ENCODE results near the gene FAM117A.
"Not testable (repeated sequence)": the region's sequence is repeated elsewhere in the genome, so short reads cannot be mapped to it uniquely, and the experiment has no call there.

Gene FAM117A

GRCh38 chr17:49762151-49762941, 1.6 kb downstream of the FAM117A start:
- no peak for DNase-seq

- DNase-seq = no peak
Measured at GRCh38 chr17:49760932-49761558, 2.9 kb downstream of the FAM117A start.

- DNase-seq = no peak
Measured at GRCh38 chr17:49760296-49760695, 3.6 kb downstream of the FAM117A start.

- DNase-seq = no peak
Measured at GRCh38 chr17:49759203-49759602, 4.7 kb downstream of the FAM117A start.

- not testable (repeated sequence) for DNase-seq
Measured at GRCh38 chr17:49758464-49759010, 5.4 kb downstream of the FAM117A start.

GRCh38 chr17:49757151-49757777, 6.7 kb downstream of the FAM117A start:
- no peak for DNase-seq

- no peak for DNase-seq
Measured at GRCh38 chr17:49756323-49757150, 7.4 kb downstream of the FAM117A start.

GRCh38 chr17:49755663-49756283, 8.2 kb downstream of the FAM117A start:
- DNase-seq = no peak

- DNase-seq = no peak
Measured at GRCh38 chr17:49753959-49754391, 10.0 kb downstream of the FAM117A start.

GRCh38 chr17:49752508-49752907, 11.4 kb downstream of the FAM117A start:
- no peak for DNase-seq

GRCh38 chr17:49749730-49750129, 14.2 kb downstream of the FAM117A start:
- DNase-seq = no peak

GRCh38 chr17:49748791-49749190, 15.1 kb downstream of the FAM117A start:
- DNase-seq = peak; percentile 76

- peak; percentile 55 for DNase-seq
Measured at GRCh38 chr17:49748223-49748622, 15.7 kb downstream of the FAM117A start.

- no peak for DNase-seq
Measured at GRCh38 chr17:49747632-49748031, 16.3 kb downstream of the FAM117A start.

- DNase-seq = peak; percentile 70
Measured at GRCh38 chr17:49746791-49747490, 17.0 kb downstream of the FAM117A start.

GRCh38 chr17:49745175-49746139, 18.5 kb downstream of the FAM117A start:
- no peak for DNase-seq

GRCh38 chr17:49742166-49742638, 21.7 kb downstream of the FAM117A start:
- no peak for DNase-seq

GRCh38 chr17:49741692-49742076, 22.2 kb downstream of the FAM117A start:
- no peak for DNase-seq

GRCh38 chr17:49741009-49741691, 22.8 kb downstream of the FAM117A start:
- no peak for DNase-seq
